OCI-LY7 (cell line): ENCODE measurements around the gene TXNDC15.

Source experiments
- EZH2phosphoT487 ChIP-seq: fragments of 200-600 bp; sonication (generic); IDR thresholded peaks from 2 replicates; pipeline ENCODE4 v1.6.1; 2018; ENCODE audit warnings: low read depth, borderline replicate concordance, mild to moderate bottlenecking, mixed run types, antibody characterized with exemption, low read length, moderate library complexity, mixed read lengths
- TF ChIP-seq, protein P1 (sequence below): fragments of 200-600 bp; sonication (generic); conservative IDR thresholded peaks from 2 replicates; pipeline ENCODE4 v1.5.1; 2014; ENCODE audit warnings: mild to moderate bottlenecking, antibody characterized with exemption, low read length, moderate library complexity, mixed read lengths

DNA sequence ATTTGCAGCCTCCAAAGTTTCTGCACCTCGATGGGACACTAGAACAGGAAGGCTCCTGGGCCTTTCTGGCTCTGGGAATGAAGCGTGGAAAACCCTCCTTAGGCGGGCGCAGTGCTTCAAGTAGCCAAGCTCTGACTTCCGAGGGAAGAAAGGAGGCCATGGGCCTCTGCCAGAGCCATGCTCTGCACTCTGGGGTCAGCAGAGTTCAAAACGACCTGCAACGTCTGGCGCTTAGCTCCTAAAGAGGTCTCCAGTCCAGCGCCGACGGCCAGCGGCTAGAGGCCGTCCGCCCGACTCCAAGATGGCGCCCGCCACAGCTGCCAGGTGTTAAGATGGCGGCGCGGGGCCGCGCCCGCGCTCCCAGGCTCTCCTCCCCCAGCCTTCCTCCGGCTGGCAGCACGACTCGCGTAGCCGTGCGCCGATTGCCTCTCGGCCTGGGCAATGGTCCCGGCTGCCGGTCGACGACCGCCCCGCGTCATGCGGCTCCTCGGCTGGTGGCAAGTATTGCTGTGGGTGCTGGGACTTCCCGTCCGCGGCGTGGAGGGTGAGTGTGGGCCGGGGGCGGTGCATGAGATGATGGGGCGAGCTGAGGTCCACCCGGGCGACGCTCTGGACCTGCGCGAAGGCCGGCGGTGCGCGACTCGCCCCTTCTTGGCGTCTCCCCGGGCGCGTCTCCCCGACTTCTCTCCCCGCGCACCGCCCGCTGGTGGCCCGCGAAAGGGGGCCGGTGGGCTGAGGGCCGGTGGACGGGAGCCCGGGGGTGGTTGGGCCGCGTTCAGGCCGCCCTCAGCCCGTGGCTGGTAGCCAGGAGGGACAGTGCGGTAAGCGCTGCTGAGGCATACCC is at the start of gene TXNDC15:
- TF ChIP-seq, protein P1, sequence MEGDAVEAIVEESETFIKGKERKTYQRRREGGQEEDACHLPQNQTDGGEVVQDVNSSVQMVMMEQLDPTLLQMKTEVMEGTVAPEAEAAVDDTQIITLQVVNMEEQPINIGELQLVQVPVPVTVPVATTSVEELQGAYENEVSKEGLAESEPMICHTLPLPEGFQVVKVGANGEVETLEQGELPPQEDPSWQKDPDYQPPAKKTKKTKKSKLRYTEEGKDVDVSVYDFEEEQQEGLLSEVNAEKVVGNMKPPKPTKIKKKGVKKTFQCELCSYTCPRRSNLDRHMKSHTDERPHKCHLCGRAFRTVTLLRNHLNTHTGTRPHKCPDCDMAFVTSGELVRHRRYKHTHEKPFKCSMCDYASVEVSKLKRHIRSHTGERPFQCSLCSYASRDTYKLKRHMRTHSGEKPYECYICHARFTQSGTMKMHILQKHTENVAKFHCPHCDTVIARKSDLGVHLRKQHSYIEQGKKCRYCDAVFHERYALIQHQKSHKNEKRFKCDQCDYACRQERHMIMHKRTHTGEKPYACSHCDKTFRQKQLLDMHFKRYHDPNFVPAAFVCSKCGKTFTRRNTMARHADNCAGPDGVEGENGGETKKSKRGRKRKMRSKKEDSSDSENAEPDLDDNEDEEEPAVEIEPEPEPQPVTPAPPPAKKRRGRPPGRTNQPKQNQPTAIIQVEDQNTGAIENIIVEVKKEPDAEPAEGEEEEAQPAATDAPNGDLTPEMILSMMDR, result no peak
- TF ChIP-seq EZH2phosphoT487, result no peak
